ENCODE results near the gene PPP1R9A.

DNA sequence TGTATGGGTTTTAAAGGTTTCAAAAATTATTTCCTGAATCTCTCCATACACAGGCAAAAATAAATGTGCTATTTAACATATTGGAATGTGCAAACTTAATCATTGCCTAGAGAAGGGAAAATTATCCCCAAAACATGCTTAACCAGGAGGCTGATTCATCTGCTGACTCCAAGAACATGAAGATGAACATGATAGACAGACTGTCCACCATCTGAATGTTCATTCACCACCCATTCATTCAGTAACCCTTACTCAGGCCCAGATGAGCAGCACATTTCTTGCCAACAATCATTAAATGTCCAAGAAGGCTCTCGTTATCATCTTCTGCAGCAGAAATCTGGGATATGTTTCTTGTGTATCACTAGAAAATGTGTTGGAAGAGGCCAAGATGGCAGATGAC is 110.6 kb downstream of the PPP1R9A start:
- TF ChIP-seq ZNF114 (tag by site-specific recombination; IDR thresholded peaks at IDR 0.05) (no peak), ZNF621 (tag by site-specific recombination; IDR thresholded peaks at IDR 0.05) (no peak), RBAK (tag by site-specific recombination; IDR thresholded peaks at IDR 0.05) (no peak), ZNF544 (tag by site-specific recombination; IDR thresholded peaks at IDR 0.05) (no peak), ZNF433 (tag by site-specific recombination; IDR thresholded peaks at IDR 0.05; ENCODE audit: low read depth) (no peak), ZNF133 (tag by site-specific recombination; IDR thresholded peaks at IDR 0.05) (no peak), ZNF610 (tag by site-specific recombination; IDR thresholded peaks at IDR 0.05; ENCODE audit: borderline replicate concordance) (no peak), ZNF223 (tag by site-specific recombination; IDR thresholded peaks at IDR 0.05) (no peak), ZNF302 (tag by site-specific recombination; IDR thresholded peaks at IDR 0.05; ENCODE audit: low read depth) (no peak), ZEB2 (tag by site-specific recombination; IDR thresholded peaks at IDR 0.05) (no peak)
- TF ChIP-seq, protein P1, sequence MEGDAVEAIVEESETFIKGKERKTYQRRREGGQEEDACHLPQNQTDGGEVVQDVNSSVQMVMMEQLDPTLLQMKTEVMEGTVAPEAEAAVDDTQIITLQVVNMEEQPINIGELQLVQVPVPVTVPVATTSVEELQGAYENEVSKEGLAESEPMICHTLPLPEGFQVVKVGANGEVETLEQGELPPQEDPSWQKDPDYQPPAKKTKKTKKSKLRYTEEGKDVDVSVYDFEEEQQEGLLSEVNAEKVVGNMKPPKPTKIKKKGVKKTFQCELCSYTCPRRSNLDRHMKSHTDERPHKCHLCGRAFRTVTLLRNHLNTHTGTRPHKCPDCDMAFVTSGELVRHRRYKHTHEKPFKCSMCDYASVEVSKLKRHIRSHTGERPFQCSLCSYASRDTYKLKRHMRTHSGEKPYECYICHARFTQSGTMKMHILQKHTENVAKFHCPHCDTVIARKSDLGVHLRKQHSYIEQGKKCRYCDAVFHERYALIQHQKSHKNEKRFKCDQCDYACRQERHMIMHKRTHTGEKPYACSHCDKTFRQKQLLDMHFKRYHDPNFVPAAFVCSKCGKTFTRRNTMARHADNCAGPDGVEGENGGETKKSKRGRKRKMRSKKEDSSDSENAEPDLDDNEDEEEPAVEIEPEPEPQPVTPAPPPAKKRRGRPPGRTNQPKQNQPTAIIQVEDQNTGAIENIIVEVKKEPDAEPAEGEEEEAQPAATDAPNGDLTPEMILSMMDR (tag by site-specific recombination; IDR thresholded peaks at IDR 0.05) = no peak
